IMR-90 (cell line): ENCODE measurements around the gene SLC28A2. TPM values are rescaled to one million over a fixed set of nuclear protein-coding genes. Genes with fewer than 3 reads are reported as not detected.

Source experiments
- ATAC-seq: fragments of 200-7000 bp; cut with Tn5 transposase; 2 replicates; pipeline ENCODE4 v1.9.1; 2020; ENCODE audit warnings: low read depth, mild to moderate bottlenecking, moderate library complexity
- BruUV-seq: library from RNA; stranded (reverse); fragments of 400-500 nt; replicated peaks from 2 replicates; lab custom pipeline; 2021; lab: Mats Ljungman, UMichigan
- CTCF ChIA-PET: fragments of 300-600 bp; formaldehyde crosslinking; extraction: SDS; loops from one replicate; lab custom pipeline; 2021; ENCODE audit warnings: antibody characterized with exemption; lab: Yijun Ruan, JAX
- POLR2A ChIA-PET: fragments of 300-600 bp; sonication (Branson Sonifier 250); formaldehyde crosslinking; loops from one replicate; lab custom pipeline; 2022; ENCODE audit warnings: antibody characterized with exemption; ENCODE audit not compliant: unreplicated experiment; lab: Charles Lee
- DNase-seq: peaks from one replicate; pipeline ENCODE4 v3.0.0; 2013
- H2AFZ ChIP-seq: replicated peaks from 2 replicates; pipeline ENCODE3; 2013; ENCODE audit warnings: low read length, mild to moderate bottlenecking; ENCODE audit not compliant: poor library complexity
- H2AK5ac ChIP-seq: 2 replicates; pipeline ENCODE4 v1.6.1; 2013; ENCODE audit warnings: low read depth, low read length, inconsistent platforms
- H2AK9ac ChIP-seq: replicated peaks from 2 replicates; pipeline ENCODE3; 2013; ENCODE audit warnings: mild to moderate bottlenecking, low read depth, low read length, moderate library complexity; ENCODE audit not compliant: poor library complexity
- H2BK120ac ChIP-seq: 2 replicates; pipeline ENCODE4 v1.6.1; 2013; ENCODE audit warnings: low read depth, low read length, inconsistent platforms
- H2BK15ac ChIP-seq: 3 replicates; pipeline ENCODE4 v1.6.1; 2013; ENCODE audit warnings: low read depth, low read length, inconsistent platforms
- H2BK20ac ChIP-seq: 2 replicates; pipeline ENCODE4 v1.6.1; 2013; ENCODE audit warnings: low read depth, mild to moderate bottlenecking, inconsistent platforms, low read length, moderate library complexity
- H2BK5ac ChIP-seq: 2 replicates; pipeline ENCODE4 v1.6.1; 2013; ENCODE audit warnings: mild to moderate bottlenecking, low read depth, low read length, inconsistent platforms; ENCODE audit not compliant: poor library complexity, severe bottlenecking
- H3K14ac ChIP-seq: replicated peaks from 2 replicates; pipeline ENCODE4 v1.6.1; 2013; ENCODE audit warnings: low read depth, low read length, inconsistent platforms
- H3K18ac ChIP-seq: 2 replicates; pipeline ENCODE4 v1.6.1; 2013; ENCODE audit warnings: low read depth, low read length, control low read depth
- H3K23ac ChIP-seq: 2 replicates; pipeline ENCODE4 v1.6.1; 2013; ENCODE audit warnings: low read depth, low read length, inconsistent platforms
- H3K27ac ChIP-seq: 2 replicates; pipeline ENCODE4 v1.5.1; 2013; ENCODE audit warnings: mild to moderate bottlenecking, control low read depth, low read length; ENCODE audit not compliant: insufficient read depth
- H3K27me3 ChIP-seq: 2 replicates; pipeline ENCODE4 v1.6.1; 2013; ENCODE audit warnings: low read length; ENCODE audit not compliant: control insufficient read depth, insufficient read depth
- H3K36me3 ChIP-seq: 2 replicates; pipeline ENCODE4 v1.6.1; 2013; ENCODE audit warnings: low read length, mixed read lengths; ENCODE audit not compliant: control insufficient read depth, insufficient read depth
- H3K4ac ChIP-seq: 2 replicates; pipeline ENCODE4 v1.6.1; 2013; ENCODE audit warnings: low read depth, low read length, inconsistent platforms
- H3K4me1 ChIP-seq: 2 replicates; pipeline ENCODE4 v1.6.1; 2013; ENCODE audit warnings: low read length, mixed read lengths; ENCODE audit not compliant: control insufficient read depth, insufficient read depth
- H3K4me2 ChIP-seq: 2 replicates; pipeline ENCODE4 v1.6.1; 2013; ENCODE audit warnings: low read depth, mild to moderate bottlenecking, control low read depth, low read length, moderate library complexity
- H3K4me3 ChIP-seq: 2 replicates; pipeline ENCODE4 v1.5.1; 2013; ENCODE audit warnings: low read depth, mild to moderate bottlenecking, control low read depth, low read length, moderate library complexity; ENCODE audit not compliant: insufficient read depth
- H3K56ac ChIP-seq: 2 replicates; pipeline ENCODE4 v1.6.1; 2013; ENCODE audit warnings: low read length, inconsistent platforms; ENCODE audit not compliant: insufficient read depth; ENCODE audit errors: extremely low read depth
- H3K79me1 ChIP-seq, 2 experiments: 2 replicates each; pipeline ENCODE4 v1.6.1; 2013; ENCODE audit warnings: low read length in 2 of 2, inconsistent platforms in 1 of 2, low read depth in 1 of 2
- H3K9ac ChIP-seq: 2 replicates; pipeline ENCODE4 v1.6.1; 2013; ENCODE audit warnings: low read depth, low read length, control low read depth
- H3K9me1 ChIP-seq: 2 replicates; pipeline ENCODE4 v1.6.1; 2013; ENCODE audit warnings: low read length, inconsistent platforms; ENCODE audit not compliant: insufficient read depth
- H3K9me3 ChIP-seq: 2 replicates; pipeline ENCODE4 v1.6.1; 2013; ENCODE audit warnings: low read length; ENCODE audit not compliant: control insufficient read depth, insufficient read depth
- H4K20me1 ChIP-seq: 2 replicates; pipeline ENCODE4 v1.6.1; 2013; ENCODE audit warnings: low read length, inconsistent platforms; ENCODE audit not compliant: insufficient read depth
- H4K5ac ChIP-seq: 2 replicates; pipeline ENCODE4 v1.6.1; 2013; ENCODE audit warnings: mild to moderate bottlenecking, low read depth, low read length, control low read depth
- H4K8ac ChIP-seq, 2 experiments: 2 replicates each; pipeline ENCODE4 v1.6.1; 2013; ENCODE audit warnings: low read depth in 2 of 2, low read length in 2 of 2, control low read depth in 1 of 2, inconsistent platforms in 1 of 2
- H4K91ac ChIP-seq: 2 replicates; pipeline ENCODE4 v1.6.1; 2013; ENCODE audit warnings: low read depth, low read length, inconsistent platforms; ENCODE audit not compliant: insufficient read depth
- BHLHE40 ChIP-seq: fragments of 150-350 bp; IDR thresholded peaks from 2 replicates; pipeline ENCODE4 v1.6.1; 2016; ENCODE audit warnings: mild to moderate bottlenecking, low read depth, low read length
- CEBPB ChIP-seq: IDR thresholded peaks from 2 replicates; pipeline ENCODE4 v1.6.1; 2012; ENCODE audit warnings: low read depth, low read length, improper control_type of control experiment
- CHD1 ChIP-seq: IDR thresholded peaks from 2 replicates; pipeline ENCODE4 v1.6.1; 2012; ENCODE audit warnings: low read depth, low read length, improper control_type of control experiment
- ELK1 ChIP-seq: fragments of 150-350 bp; IDR thresholded peaks from 2 replicates; pipeline ENCODE4 v1.6.1; 2016; ENCODE audit warnings: low read depth, mild to moderate bottlenecking, low read length, moderate library complexity, borderline replicate concordance
- MXI1 ChIP-seq: IDR thresholded peaks from 2 replicates; pipeline ENCODE4 v1.6.1; 2012; ENCODE audit warnings: low read depth, mild to moderate bottlenecking, low read length, moderate library complexity, borderline replicate concordance
- RFX5 ChIP-seq: IDR thresholded peaks from 2 replicates; pipeline ENCODE4 v1.8.0; 2012; ENCODE audit warnings: low read depth, mild to moderate bottlenecking, low read length, moderate library complexity
- USF2 ChIP-seq: fragments of 150-350 bp; IDR thresholded peaks from 2 replicates; pipeline ENCODE4 v1.6.1; 2017; ENCODE audit warnings: mild to moderate bottlenecking, antibody characterized with exemption, low read length, low read depth
- WGBS, 2 experiments: methylation state at CpG; one replicate each; pipeline versions ENCODE4 v1.1.5 to v1.1.7; 2013; ENCODE audit warnings: missing lambda C conversion rate in 2 of 2; ENCODE audit not compliant: insufficient read length in 1 of 2; ENCODE audit errors: extremely low coverage in 2 of 2; 5-methylcytosine and 5-hydroxymethylcytosine counted together
- dilution Hi-C: fragments of 300-500 bp; cut with HindIII; formaldehyde crosslinking; loops from one replicate; pipeline ENCODE4 v1.14.3; 2018; ENCODE audit warnings: low sequenced_read_pairs; ENCODE audit not compliant: unreplicated experiment
- in situ Hi-C: fragments of 300-500 bp; cut with MboI; formaldehyde crosslinking; loops from 3 replicates; pipeline ENCODE4 v1.14.3; 2019; ENCODE audit warnings: low sequenced_read_pairs, inconsistent platforms, mixed read lengths
- intact Hi-C: fragments of 100-400 bp; cut with micrococcal nuclease; formaldehyde crosslinking; loops from 2 replicates; pipeline ENCODE4 v1.10.0; 2022
- polyA plus RNA-seq, 3 experiments: library from polyadenylated mRNA; depleted of rRNA; stranded (reverse); fragments of >200 nt; gene quantifications; 2 replicates each; pipeline ENCODE4 v1.2.3, GENCODE V29; 2012; ENCODE audit warnings: low replicate concordance in 1 of 3
- total RNA-seq: library from RNA; depleted of rRNA; stranded (reverse); fragments of >200 nt; gene quantifications from 2 replicates; pipeline ENCODE4 v1.2.3, GENCODE V29; 2012

SLC28A2 gene
- total and polyA plus RNA-seq, 2 of the 4 experiments (the other 2 are of a cell fraction) = not detected

DNA sequence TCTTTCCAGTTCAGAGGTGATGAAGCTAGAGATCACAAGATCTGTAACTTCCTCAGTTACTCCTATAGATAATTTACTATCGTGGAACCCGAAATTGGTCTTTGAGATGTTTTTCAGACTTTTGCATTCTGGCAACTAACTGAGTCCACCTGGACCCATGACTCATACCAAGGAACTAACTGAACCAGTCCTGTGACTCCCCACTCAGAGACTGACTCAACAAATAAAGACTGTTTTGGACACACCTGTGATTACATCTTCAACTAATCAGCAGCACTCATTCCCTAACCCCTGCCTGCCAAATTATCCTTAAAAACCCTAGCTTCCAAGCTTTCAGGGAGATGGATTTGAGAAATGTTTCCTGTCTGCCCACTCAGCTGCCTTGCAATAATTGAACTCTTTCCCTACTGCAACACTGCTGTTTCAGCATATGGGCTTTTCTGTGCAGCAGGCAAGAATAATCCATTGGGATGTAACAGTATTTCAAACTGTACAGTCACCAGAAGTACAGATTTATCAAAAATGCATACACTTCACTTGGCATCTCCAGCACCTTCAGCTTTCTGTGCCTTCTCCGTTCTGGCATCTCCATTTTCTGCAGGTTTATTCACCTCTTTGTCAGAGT is 68.7 kb downstream of the SLC28A2 start:
- CTCF ChIA-PET = no interaction called here
- no peaks in the 10 kb centered on the region for H3K4me1 ChIP-seq
- dilution Hi-C loops = no loop called here

More for the DNA sequence above, 68.7 kb downstream of the SLC28A2 start:
- Histone ChIP-seq H3K9ac (no peak overlapping the region), H2AK9ac (no peak overlapping the region), H3K9me1 (no peaks in the 10 kb centered on the region), H3K79me1 (no peaks in the 10 kb centered on the region), H3K36me3 (no peaks in the 10 kb centered on the region), H2AK5ac (no peak overlapping the region), H4K20me1 (no peaks in the 10 kb centered on the region), H4K91ac (no peak overlapping the region), H2AFZ (no peak overlapping the region), H2BK20ac (no peak overlapping the region), H3K23ac (no peak overlapping the region), H3K27me3 (no peaks in the 10 kb centered on the region), H2BK15ac (no peak overlapping the region), H2BK120ac (no peak overlapping the region), H2BK5ac (no peak overlapping the region), H3K18ac (no peak overlapping the region), H3K14ac (no peak overlapping the region), H3K27ac (no peak overlapping the region), H4K8ac (no peak overlapping the region), H3K9me3 (no peaks in the 10 kb centered on the region), H3K4me2 (no peak overlapping the region), H4K5ac (no peak overlapping the region), H3K4ac (no peak overlapping the region), H3K4me3 (no peak overlapping the region), H3K56ac (no peak overlapping the region)
- intact Hi-C loops (no loop called here), in situ Hi-C loops (no loop called here)
- WGBS, 2 experiments = no CpG with 5 or more reads among the region's 3 CpGs
- no peak for TF ChIP-seq ELK1
- TF ChIP-seq BHLHE40 = no peak
- TF ChIP-seq USF2 = no peak
- TF ChIP-seq CHD1 = no peak
- no peak for TF ChIP-seq MXI1
- no peak for TF ChIP-seq CEBPB
- no peak for TF ChIP-seq RFX5
- ATAC-seq (no peak), DNase-seq (no peak)
- no TSS peak for BruUV-seq
- POLR2A ChIA-PET = no interaction called here
